Activated CD4-positive, CD25-positive, alpha-beta regulatory T cell treated with anti-CD3 and anti-CD28 coated beads, Interleukin-2, amount 50 U/mL, for 16 hours (primary cell): Measurements from ENCODE around the gene BUB1.
"Not testable (repeated sequence)": the region's sequence is repeated elsewhere in the genome, so short reads cannot be mapped to it uniquely, and the experiment has no call there.

Experiments
- DNase-seq: peaks from one replicate; pipeline ENCODE4 v3.0.0-alpha.2; 2020; ENCODE audit warnings: low read depth, low spot score

The BUB1 gene

DNA sequence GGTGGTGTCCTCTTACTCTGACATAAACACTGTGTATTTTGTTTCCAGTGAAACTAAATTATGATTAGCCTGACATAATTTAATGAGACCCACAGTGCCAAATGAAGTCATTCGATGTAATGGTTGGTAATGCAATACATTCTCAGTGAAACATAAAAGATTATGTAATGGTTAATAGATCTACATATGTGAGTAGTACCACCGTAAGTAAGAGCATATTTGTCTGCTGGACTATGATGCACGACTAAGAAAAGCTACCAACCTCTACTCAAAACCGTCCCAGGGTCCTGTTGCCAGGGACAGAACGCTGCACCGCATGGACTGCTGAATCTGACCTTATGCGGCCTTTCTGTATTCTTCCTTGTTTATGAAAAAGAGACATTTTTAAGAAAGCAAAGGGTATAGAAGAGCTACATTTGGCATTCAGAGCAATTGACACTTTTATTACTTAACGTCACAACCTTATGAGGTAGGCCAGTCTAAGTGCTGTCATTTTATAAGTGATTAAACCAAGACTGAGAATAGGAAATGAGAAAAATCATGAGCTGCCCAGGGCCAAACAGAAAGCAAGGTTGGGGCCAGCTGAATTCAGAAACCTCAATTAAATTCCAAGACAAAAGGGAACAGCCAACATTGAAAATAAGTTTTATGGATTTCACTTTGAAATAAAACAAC lies 73.8 kb downstream of the BUB1 start:
- not testable (repeated sequence) for DNase-seq

GRCh38 chr2:110602139-110602538 lies 75.7 kb downstream of the BUB1 start:
- not testable (repeated sequence) for DNase-seq

- not testable (repeated sequence) for DNase-seq
Observed at GRCh38 chr2:110591973-110592372, 85.9 kb downstream of the BUB1 start.

GRCh38 chr2:110589677-110590330 lies 88.1 kb downstream of the BUB1 start:
- not testable (repeated sequence) for DNase-seq

- DNase-seq = not testable (repeated sequence)
Observed at GRCh38 chr2:110588520-110588919, 89.3 kb downstream of the BUB1 start.
